GM12801 (cell line): ENCODE measurements around the gene RFPL2.

Experiments
- TF ChIP-seq, protein P1 (sequence below): IDR thresholded peaks from one replicate; pipeline ENCODE4 v1.5.1; 2011; ENCODE audit warnings: control low read depth; ENCODE audit not compliant: insufficient read length; ENCODE audit errors: extremely low read depth

The RFPL2 gene

DNA sequence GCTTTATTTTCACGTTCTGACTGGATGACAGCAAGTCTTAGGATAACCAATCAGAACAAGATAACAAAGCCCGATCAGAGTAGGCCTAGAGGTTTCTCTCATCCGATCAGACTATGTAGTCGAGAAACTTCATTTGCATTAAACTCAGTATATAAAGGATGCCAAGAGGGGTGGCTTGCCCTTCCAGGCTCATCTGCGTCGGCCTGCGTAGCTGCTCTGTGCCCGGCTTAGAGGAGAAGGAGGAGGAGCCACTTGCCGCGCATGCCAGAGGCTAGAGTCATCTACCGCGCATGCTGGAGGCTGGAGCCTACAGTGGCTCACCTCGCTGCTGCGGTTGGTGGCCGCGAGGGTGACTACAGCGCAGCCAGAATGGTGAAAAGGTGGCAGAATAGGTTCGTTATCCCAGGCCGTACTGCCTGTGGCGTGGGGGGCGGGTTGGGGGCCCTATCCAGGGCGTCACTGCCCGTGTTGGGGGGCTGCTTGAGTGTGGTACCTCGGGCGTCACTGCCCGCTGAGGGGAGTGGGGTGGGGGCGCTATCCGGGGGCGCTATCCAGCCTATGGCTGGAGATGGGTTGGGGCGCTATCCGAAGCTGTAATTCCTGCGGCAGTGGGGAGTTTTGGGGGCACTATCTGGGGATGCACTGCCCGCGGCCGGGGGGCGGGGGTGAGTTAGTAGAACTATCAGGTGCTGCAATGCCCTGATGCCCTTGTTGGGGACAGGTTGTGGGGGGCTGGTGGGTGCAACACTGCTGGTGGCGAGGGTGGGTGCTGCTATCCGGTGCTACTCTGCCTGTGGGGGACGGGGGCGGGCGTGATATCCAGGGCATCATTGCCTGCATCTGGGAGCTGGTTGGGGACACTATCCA lies at the start of gene RFPL2:
Gene RFPL2 (minus strand): TSS at position 218 of the 867 bp plus-strand sequence. CDS start 2,622 bp downstream, outside the sequence.
- TF ChIP-seq, protein P1, sequence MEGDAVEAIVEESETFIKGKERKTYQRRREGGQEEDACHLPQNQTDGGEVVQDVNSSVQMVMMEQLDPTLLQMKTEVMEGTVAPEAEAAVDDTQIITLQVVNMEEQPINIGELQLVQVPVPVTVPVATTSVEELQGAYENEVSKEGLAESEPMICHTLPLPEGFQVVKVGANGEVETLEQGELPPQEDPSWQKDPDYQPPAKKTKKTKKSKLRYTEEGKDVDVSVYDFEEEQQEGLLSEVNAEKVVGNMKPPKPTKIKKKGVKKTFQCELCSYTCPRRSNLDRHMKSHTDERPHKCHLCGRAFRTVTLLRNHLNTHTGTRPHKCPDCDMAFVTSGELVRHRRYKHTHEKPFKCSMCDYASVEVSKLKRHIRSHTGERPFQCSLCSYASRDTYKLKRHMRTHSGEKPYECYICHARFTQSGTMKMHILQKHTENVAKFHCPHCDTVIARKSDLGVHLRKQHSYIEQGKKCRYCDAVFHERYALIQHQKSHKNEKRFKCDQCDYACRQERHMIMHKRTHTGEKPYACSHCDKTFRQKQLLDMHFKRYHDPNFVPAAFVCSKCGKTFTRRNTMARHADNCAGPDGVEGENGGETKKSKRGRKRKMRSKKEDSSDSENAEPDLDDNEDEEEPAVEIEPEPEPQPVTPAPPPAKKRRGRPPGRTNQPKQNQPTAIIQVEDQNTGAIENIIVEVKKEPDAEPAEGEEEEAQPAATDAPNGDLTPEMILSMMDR: no peak

DNA sequence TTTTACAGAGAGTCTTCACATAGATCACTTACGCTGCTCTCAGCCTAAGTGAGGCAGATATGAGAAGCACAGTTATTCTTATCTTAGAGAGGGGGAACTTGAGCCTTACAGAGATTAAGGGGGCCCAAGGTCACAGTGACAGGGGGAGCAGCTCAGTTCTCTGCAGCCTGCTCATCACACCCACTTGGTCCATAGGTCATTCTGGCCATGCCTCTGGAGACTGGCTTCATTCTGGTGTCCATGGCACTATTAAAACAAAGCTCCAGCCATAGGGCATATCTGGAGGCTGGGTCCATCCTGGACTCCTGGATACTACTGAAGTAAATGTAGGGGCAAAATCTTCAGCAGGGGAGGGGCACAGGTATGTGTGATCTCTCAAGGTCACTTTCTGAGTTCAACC lies 44.4 kb upstream of the RFPL2 start:
- TF ChIP-seq, protein P1: no peak

- TF ChIP-seq, protein P1: no peak
Measured at GRCh38 chr22:32248276-32248675, 43.4 kb upstream of the RFPL2 start.

DNA sequence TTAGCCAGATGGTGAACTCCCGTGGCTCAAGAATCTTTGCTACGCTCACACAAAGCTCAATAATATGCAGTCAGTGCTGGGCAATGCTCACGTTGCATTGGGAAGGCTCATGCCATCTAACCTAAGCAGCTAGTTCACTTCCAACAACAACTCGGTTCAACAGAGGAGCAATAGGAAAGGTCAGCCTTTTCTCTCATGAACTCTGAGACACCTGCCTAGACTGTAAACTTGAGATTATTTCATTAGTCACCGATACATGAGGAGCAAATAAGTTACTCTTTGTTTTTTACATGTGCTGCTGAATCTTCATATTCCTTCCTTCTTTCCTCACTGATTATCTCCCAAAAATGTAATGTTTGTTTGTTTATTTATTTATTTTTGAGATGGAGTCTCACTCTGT lies 41.3 kb upstream of the RFPL2 start:
- TF ChIP-seq, protein P1: no peak

DNA sequence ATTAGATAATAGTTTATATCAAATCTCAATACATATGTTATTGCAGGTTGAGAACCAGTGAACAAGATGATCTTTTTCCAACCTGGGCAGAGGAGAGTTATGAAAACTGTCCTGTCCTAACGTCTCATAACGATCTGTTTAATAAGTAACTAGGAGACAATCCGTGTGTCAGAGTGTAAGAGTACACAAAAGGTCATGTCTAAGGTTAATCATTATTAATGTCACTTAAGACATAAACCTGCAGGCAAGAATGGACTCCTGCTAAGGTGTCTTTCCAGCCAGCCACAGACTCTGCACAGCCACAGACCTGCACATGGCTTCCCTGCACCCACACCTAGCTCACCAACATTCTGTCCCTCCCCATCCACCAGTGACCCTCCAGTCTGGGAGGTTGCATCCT lies 40.2 kb upstream of the RFPL2 start:
- TF ChIP-seq, protein P1: no peak

GRCh38 chr22:32244547-32244946 lies 39.7 kb upstream of the RFPL2 start:
- TF ChIP-seq, protein P1: no peak

DNA sequence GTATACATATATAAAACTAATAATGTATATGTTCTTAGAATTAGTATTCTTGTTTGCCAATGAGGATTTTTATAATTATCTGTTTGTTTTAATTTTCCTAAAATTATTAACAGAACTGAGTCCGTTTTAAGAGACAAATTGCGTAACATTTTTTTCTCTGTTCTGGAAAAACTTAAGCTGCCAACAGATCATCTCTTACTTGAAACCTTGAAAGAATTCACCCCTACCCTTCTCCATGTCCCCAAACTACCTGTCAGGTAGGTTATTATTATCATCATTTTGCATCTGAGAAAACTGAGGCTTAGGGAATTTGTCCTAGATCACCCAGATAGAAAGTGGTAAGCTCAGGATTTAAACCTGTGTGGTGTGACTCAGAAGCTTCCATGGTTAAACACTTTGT lies 35.6 kb upstream of the RFPL2 start:
- TF ChIP-seq, protein P1: no peak
